GM12878 (cell line): Measurements from ENCODE around the gene SF3B2. TPM values are rescaled to one million over a fixed set of nuclear protein-coding genes. Genes with fewer than 3 reads are reported as not detected.

Source experiments
- BACH1 ChIP-seq: fragments of 450-650 bp; IDR thresholded peaks from 2 replicates; pipeline ENCODE4 v1.6.1; 2017; ENCODE audit warnings: mild to moderate bottlenecking, borderline replicate concordance
- CEBPB ChIP-seq, 2 experiments: fragments of 150-350 bp in 1 of 2; IDR thresholded peaks; 2 replicates each; pipeline ENCODE4 v1.6.1; 2012 to 2014; ENCODE audit warnings: low read depth in 2 of 2, low read length in 2 of 2, borderline replicate concordance in 1 of 2, inconsistent platforms in 1 of 2
- E2F4 ChIP-seq: IDR thresholded peaks from 2 replicates; pipeline ENCODE4 v1.6.1; 2012; ENCODE audit warnings: low read depth, low read length, improper control_type of control experiment
- FOS ChIP-seq: IDR thresholded peaks from 3 replicates; pipeline ENCODE4 v1.6.1; 2011; ENCODE audit warnings: borderline replicate concordance; ENCODE audit not compliant: insufficient read length; ENCODE audit errors: extremely low read depth
- FOXK2 ChIP-seq: fragments of 450-650 bp; IDR thresholded peaks from 2 replicates; pipeline ENCODE4 v1.6.1; 2017; ENCODE audit warnings: mild to moderate bottlenecking, moderate library complexity
- HSF1 ChIP-seq: fragments of 150-350 bp; IDR thresholded peaks from 2 replicates; pipeline ENCODE4 v1.6.1; 2014; ENCODE audit warnings: mild to moderate bottlenecking, low read depth, low read length
- PAX8 ChIP-seq: fragments of 450-650 bp; IDR thresholded peaks from 2 replicates; pipeline ENCODE4 v1.6.1; 2017; ENCODE audit warnings: mild to moderate bottlenecking, moderate library complexity
- RBBP5 ChIP-seq: fragments of 200-600 bp; sonication (generic); conservative IDR thresholded peaks from 2 replicates; pipeline ENCODE4 v1.6.1; 2016
- RELB ChIP-seq: fragments of 450-650 bp; IDR thresholded peaks from 2 replicates; pipeline ENCODE4 v1.6.1; 2017; ENCODE audit warnings: low read depth, mild to moderate bottlenecking, moderate library complexity
- SIN3A ChIP-seq: IDR thresholded peaks from 2 replicates; pipeline ENCODE4 v1.6.1; 2012; ENCODE audit warnings: low read depth, low read length, improper control_type of control experiment
- YBX1 ChIP-seq: fragments of 450-650 bp; IDR thresholded peaks from 2 replicates; pipeline ENCODE4 v1.6.1; 2016; ENCODE audit warnings: antibody characterized with exemption
- polyA plus RNA-seq, 11 experiments: library from polyadenylated mRNA; depleted of rRNA in 4 of 11; unstranded in 6 of 11; stranded (reverse) in 5 of 11; fragments of >200 nt; fragmentation: Nextera tagmentation in 4 of 11; fragmentation: Illumina TruSeq in 1 of 11; extraction: Ambion mirVana in 4 of 11; extraction: Trizol in 1 of 11; gene quantifications; 1 replicate in 1 of 11; 2 replicates in 10 of 11; pipeline versions ENCODE4 v1.2.1 to v1.2.3, GENCODE V29; 2011 to 2016; ENCODE audit warnings: inconsistent platforms in 2 of 11, missing spikeins in 2 of 11, low read depth in 1 of 11
- total RNA-seq, 4 experiments: library from RNA; depleted of rRNA in 3 of 4; stranded (reverse); fragments of >200 nt in 3 of 4; fragmentation: Illumina TruSeq in 1 of 4; extraction: Trizol in 1 of 4; gene quantifications; 2 replicates each; pipeline versions ENCODE4 v1.2.1 to v1.2.3, GENCODE V29; 2013 to 2021
- TF ChIP-seq, protein P1 (sequence below): fragments of 450-650 bp; conservative IDR thresholded peaks from 2 replicates; pipeline ENCODE4 v1.6.1; 2017; ENCODE audit warnings: mild to moderate bottlenecking, moderate library complexity

The SF3B2 gene
- total and polyA plus RNA-seq, 10 of the 15 experiments (the other 5 are each of a cell fraction or from before 2014, with no cell fraction given) = 56.3 to 245 (median 144) TPM

GRCh38 chr11:66042227-66042995 lies 9.8 kb upstream of the SF3B2 start (continued):
- no peak for TF ChIP-seq CEBPB (IDR thresholded peaks at IDR 0.05; ENCODE audit: borderline replicate concordance in 1 of 2, low read depth in 2 of 2, low read length in 2 of 2)
- TF ChIP-seq YBX1 = no peak
- TF ChIP-seq SIN3A = no peak
- no peak for TF ChIP-seq BACH1
- TF ChIP-seq FOXK2 = no peak
- TF ChIP-seq E2F4 = no peak
- no peak for TF ChIP-seq HSF1
- TF ChIP-seq RELB = no peak
- TF ChIP-seq PAX8 = no peak
- TF ChIP-seq RBBP5 = no peak
- TF ChIP-seq, protein P1, sequence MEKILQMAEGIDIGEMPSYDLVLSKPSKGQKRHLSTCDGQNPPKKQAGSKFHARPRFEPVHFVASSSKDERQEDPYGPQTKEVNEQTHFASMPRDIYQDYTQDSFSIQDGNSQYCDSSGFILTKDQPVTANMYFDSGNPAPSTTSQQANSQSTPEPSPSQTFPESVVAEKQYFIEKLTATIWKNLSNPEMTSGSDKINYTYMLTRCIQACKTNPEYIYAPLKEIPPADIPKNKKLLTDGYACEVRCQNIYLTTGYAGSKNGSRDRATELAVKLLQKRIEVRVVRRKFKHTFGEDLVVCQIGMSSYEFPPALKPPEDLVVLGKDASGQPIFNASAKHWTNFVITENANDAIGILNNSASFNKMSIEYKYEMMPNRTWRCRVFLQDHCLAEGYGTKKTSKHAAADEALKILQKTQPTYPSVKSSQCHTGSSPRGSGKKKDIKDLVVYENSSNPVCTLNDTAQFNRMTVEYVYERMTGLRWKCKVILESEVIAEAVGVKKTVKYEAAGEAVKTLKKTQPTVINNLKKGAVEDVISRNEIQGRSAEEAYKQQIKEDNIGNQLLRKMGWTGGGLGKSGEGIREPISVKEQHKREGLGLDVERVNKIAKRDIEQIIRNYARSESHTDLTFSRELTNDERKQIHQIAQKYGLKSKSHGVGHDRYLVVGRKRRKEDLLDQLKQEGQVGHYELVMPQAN = no peak
- TF ChIP-seq FOS = no peak
